Cardiac fibroblast (primary cell): Measurements from ENCODE around the gene QDPR.

Experiments used
- DNase-seq, 2 donors: peaks; one replicate each; pipeline versions ENCODE4 v3.0.0 to v3.0.0-alpha.2; 2010; ENCODE audit warnings: low read depth in 2 of 2
- H3K4me3 ChIP-seq, 2 donors: replicated peaks in 1 of 2; 1 replicate in 1 of 2; 2 replicates in 1 of 2; pipeline ENCODE4 v1.5.1; 2011; ENCODE audit warnings: low read depth in 2 of 2, low read length in 2 of 2, mild to moderate bottlenecking in 2 of 2, moderate library complexity in 1 of 2
- TF ChIP-seq, protein P1 (sequence below): IDR thresholded peaks from one replicate; pipeline ENCODE4 v1.5.1; 2011; ENCODE audit warnings: low read depth, mild to moderate bottlenecking, low read length, inconsistent platforms

The QDPR gene

GRCh38 chr4:17511950-17512795, at the start of gene QDPR:
Gene QDPR, minus strand, starts transcription at chr4:17512090. Its CDS starts 36 bp downstream, at chr4:17512054.
- DNase-seq, result peak; percentile 54 to 74
- TF ChIP-seq, protein P1, sequence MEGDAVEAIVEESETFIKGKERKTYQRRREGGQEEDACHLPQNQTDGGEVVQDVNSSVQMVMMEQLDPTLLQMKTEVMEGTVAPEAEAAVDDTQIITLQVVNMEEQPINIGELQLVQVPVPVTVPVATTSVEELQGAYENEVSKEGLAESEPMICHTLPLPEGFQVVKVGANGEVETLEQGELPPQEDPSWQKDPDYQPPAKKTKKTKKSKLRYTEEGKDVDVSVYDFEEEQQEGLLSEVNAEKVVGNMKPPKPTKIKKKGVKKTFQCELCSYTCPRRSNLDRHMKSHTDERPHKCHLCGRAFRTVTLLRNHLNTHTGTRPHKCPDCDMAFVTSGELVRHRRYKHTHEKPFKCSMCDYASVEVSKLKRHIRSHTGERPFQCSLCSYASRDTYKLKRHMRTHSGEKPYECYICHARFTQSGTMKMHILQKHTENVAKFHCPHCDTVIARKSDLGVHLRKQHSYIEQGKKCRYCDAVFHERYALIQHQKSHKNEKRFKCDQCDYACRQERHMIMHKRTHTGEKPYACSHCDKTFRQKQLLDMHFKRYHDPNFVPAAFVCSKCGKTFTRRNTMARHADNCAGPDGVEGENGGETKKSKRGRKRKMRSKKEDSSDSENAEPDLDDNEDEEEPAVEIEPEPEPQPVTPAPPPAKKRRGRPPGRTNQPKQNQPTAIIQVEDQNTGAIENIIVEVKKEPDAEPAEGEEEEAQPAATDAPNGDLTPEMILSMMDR, result no peak
- H3K4me3 ChIP-seq, result peak within 1 kb of the TSS; percentile 72 to 75

GRCh38 chr4:17561195-17561909, 49.5 kb upstream of the QDPR start:
- peak; percentile 20 to 55 for DNase-seq
- H3K4me3 ChIP-seq, result no peak overlapping the region
- TF ChIP-seq, protein P1, result no peak

DNA sequence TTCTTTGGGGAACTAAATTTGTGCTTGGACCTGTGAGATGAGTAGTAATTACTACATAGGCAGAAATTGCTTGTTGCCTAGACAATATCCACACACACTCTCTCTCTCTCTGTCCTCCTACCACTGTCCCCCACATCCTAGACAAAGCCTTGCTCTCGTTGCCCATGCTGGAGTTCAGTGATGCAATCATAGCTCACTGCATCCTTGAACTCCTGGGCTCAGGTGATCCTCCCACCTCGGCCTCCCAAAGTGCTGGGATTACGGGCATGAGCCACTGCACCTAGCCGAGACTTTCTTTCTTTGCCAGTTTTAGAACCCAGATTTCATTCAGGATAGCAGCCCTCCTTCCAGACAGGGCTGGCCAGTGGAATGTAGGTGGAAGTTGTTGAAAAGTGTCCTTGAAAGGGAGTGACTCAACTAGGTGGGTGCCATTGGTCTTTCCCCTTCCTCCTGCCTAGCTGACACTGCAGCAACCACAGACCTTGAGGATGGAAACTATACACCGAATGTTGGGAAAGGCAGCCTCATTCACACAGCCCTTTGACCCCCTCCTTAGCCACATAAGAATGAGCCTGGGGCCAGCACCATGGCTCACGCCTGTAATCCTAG, 48.3 kb upstream of the QDPR start:
- DNase-seq, result no peak
- no peak overlapping the region for H3K4me3 ChIP-seq
- TF ChIP-seq, protein P1, result no peak

DNA sequence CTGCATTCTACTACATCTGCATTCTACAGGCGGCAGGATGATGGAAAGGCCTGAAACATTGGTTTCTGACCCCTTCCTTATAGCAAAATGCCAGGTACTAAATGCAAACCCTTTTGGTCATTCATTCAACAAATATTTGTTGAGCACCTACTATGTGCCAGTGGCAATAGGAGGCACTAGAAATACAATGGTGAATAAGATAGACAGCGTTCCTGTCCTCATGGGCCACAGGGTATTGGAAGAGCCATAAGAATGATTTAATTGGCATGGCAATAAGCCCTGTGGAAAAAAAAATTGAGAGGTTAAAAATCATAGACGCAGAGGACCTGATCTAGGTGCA, 47.8 kb upstream of the QDPR start:
- H3K4me3 ChIP-seq, result no peak overlapping the region
- no peak for DNase-seq
- TF ChIP-seq, protein P1, result no peak

GRCh38 chr4:17558941-17559708, 47.2 kb upstream of the QDPR start:
- H3K4me3 ChIP-seq, result no peak overlapping the region
- DNase-seq, result no peak
- TF ChIP-seq, protein P1, result no peak

DNA sequence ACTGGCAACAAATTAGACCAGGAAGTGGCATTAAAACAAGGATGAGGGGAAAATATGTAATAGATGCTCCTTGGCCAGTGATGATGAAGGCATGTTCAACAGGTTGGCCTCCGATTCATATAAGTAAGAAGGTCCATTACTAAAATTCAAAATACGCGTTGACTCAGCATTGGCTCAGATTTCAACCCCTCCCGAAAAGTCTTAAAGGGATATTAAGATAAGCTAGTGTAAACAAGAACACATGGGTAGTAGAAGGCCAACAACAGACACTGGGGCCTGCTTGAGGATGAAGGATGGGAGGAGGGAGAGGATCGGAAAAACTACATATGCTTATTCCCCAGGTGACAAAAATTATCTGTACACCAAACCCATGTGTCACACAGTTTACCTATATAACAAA, 46.0 kb upstream of the QDPR start:
- H3K4me3 ChIP-seq, result no peak overlapping the region
- TF ChIP-seq, protein P1, result no peak
- peak in 1 of 2 donors; percentile 18 for DNase-seq
